HCT116 (cell line): ENCODE results near the gene PRR20E.

Source experiments
- CBX3 ChIP-seq: IDR thresholded peaks from 2 replicates; pipeline ENCODE4 v1.6.1; 2012; ENCODE audit warnings: low read depth
- CEBPB ChIP-seq: IDR thresholded peaks from 2 replicates; pipeline ENCODE4 v1.6.1; 2012; ENCODE audit warnings: low read depth
- CTCF ChIP-seq, 3 experiments: fragments of 200-600 bp in 1 of 3; sonication (generic) in 1 of 3; IDR thresholded peaks in 2 of 3; conservative IDR thresholded peaks in 1 of 3; 2 replicates each; pipeline ENCODE4 v1.5.1; 2012 to 2017; ENCODE audit warnings: low read depth in 2 of 3, low read length in 2 of 3, antibody characterized with exemption in 1 of 3, borderline replicate concordance in 1 of 3, control low read depth in 1 of 3, mild to moderate bottlenecking in 1 of 3, mixed read lengths in 1 of 3, mixed run types in 1 of 3, moderate library complexity in 1 of 3; ENCODE audit not compliant: insufficient read depth in 1 of 3
- EZH2 ChIP-seq: fragments of 200-600 bp; sonication (generic); IDR thresholded peaks from 2 replicates; pipeline ENCODE4 v1.6.1; 2017; ENCODE audit warnings: antibody characterized with exemption, mixed run types
- MAX ChIP-seq: IDR thresholded peaks from 2 replicates; pipeline ENCODE4 v1.6.1; 2012
- POLR2A ChIP-seq: IDR thresholded peaks from 2 replicates; pipeline ENCODE4 v1.7.0; 2011; ENCODE audit warnings: borderline replicate concordance; ENCODE audit not compliant: insufficient read depth, insufficient read length; ENCODE audit errors: extremely low read depth
- POLR2AphosphoS5 ChIP-seq: IDR thresholded peaks from 2 replicates; pipeline ENCODE4 v1.6.1; 2011; ENCODE audit warnings: mild to moderate bottlenecking, low read depth, low read length, moderate library complexity
- SP1 ChIP-seq: IDR thresholded peaks from 2 replicates; pipeline ENCODE4 v1.6.1; 2012; ENCODE audit warnings: low read depth
- SRF ChIP-seq: IDR thresholded peaks from 2 replicates; pipeline ENCODE4 v1.6.1; 2012; ENCODE audit warnings: low read depth
- YY1 ChIP-seq: IDR thresholded peaks from 2 replicates; pipeline ENCODE4 v1.6.1; 2011; ENCODE audit warnings: low read length, low read depth, moderate library complexity, mild to moderate bottlenecking; ENCODE audit not compliant: insufficient replicate concordance; ENCODE audit errors: extremely low read depth
- ZBTB33 ChIP-seq: IDR thresholded peaks from 2 replicates; pipeline ENCODE4 v1.6.1; 2011; ENCODE audit warnings: mild to moderate bottlenecking, low read length, moderate library complexity; ENCODE audit not compliant: insufficient replicate concordance; ENCODE audit errors: extremely low read depth
- ZNF274 ChIP-seq: fragments of 200-500 bp; sonication (Bioruptor generic); IDR thresholded peaks from 2 replicates; pipeline ENCODE4 v1.6.1; 2014; ENCODE audit warnings: mild to moderate bottlenecking, low read depth, low read length, inconsistent platforms

- TF ChIP-seq EZH2 (no peak), CTCF (IDR thresholded peaks at IDR 0.05 in 2 of 3, conservative IDR thresholded peaks at IDR 0.05 in 1 of 3; ENCODE audit: borderline replicate concordance in 1 of 3, insufficient read depth in 1 of 3, low read depth in 2 of 3, low read length in 2 of 3) (no peak), POLR2AphosphoS5 (no peak), ZBTB33 (no peak), CEBPB (no peak), POLR2A (no peak), YY1 (no peak), ZNF274 (no peak), SP1 (no peak), MAX (no peak), SRF (no peak), CBX3 (no peak)
These were observed 30.9 kb upstream of the PRR20E start for GRCh38 chr13:57136093-57136492.
